GF-D8 (cell line): ENCODE data around the gene TSPAN3.

Source experiments
- DNase-seq: peaks from one replicate; lab custom pipeline; 2025; lab: John Stamatoyannopoulos, UW

TSPAN3 gene

GRCh38 chr15:77033729-77034671, 36.9 kb downstream of the TSPAN3 start:
- DNase-seq: no peak

DNA sequence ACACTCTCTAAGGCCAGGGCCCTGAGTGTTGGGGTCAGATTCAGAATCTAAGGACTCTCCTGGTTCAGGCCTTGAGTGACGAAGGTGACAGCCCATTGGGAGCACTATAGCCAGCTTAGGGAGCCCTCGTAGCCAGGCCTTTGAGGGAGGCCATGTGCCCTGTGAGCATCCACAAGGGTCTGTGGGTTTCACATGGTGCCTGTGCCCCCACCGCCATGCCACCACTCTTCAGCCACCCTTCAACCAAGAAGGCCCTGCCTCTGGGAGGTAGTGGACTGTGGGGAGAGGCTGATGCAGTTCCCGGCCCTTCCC, 37.5 kb downstream of the TSPAN3 start:
- DNase-seq: no peak

- DNase-seq: no peak
Observed at GRCh38 chr15:77032647-77033416, 38.1 kb downstream of the TSPAN3 start.

- no peak for DNase-seq
Observed at GRCh38 chr15:77032052-77032646, 38.8 kb downstream of the TSPAN3 start.

- peak; percentile 42 for DNase-seq
Observed at GRCh38 chr15:77031376-77032050, 39.4 kb downstream of the TSPAN3 start.

DNA sequence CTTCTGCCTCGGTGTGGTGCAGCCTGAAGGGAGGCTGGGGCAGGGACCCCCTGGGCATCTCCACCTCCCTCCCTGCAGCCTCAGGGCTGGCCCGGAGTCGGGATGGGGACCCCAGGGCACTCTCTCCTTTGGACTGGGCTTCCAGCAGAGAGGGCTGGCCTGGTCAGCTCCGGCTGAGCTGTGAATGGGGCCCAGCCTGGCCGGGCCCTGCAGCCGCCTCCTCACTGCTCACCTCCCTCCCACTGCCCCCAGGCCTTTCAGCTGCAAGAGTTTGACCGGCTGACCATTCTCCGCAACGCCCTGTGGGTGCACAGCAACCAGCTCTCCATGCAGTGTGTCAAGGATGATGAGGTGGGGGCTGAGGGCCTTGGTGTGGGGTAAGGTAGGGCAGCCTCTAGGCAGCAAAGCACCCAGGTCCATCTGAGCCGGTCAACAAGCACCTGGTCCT, 40.0 kb downstream of the TSPAN3 start:
- no peak for DNase-seq

GRCh38 chr15:77030048-77030927, 40.6 kb downstream of the TSPAN3 start:
- no peak for DNase-seq

GRCh38 chr15:77029166-77030047, 41.5 kb downstream of the TSPAN3 start:
- no peak for DNase-seq

DNA sequence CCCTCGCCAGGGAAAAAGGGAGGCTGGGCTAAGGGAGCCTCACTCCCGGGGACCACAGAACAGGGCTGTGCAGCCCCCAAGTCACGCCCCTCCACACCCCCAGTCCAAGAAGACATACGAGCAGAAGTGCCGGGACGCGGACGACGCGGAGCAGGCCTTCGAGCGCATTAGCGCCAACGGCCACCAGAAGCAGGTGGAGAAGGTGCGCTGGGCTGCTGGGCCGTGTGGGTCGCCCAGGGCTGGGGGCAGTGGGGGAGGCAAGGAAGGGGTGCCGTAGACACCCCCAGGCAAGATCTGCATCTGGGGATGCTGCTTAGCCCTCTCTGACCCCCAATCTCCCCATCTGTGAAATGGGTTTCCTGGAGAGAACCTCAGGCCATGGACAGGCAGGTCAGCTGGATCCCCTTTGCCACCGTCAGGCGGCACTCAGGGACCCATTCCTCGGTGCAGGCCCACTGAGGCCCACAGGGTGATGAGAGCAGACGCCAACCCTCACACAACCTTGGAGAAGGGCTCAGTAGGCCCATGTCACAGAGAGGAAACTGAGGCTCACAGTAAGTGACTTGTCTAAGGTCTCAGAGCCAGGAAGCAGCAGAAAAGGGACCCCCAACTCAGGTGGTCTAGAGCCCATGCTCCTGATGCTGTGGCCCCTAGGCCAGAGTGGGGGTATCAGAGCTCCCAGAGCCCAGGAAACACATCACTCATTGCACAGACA, 42.3 kb downstream of the TSPAN3 start:
- no peak for DNase-seq

DNA sequence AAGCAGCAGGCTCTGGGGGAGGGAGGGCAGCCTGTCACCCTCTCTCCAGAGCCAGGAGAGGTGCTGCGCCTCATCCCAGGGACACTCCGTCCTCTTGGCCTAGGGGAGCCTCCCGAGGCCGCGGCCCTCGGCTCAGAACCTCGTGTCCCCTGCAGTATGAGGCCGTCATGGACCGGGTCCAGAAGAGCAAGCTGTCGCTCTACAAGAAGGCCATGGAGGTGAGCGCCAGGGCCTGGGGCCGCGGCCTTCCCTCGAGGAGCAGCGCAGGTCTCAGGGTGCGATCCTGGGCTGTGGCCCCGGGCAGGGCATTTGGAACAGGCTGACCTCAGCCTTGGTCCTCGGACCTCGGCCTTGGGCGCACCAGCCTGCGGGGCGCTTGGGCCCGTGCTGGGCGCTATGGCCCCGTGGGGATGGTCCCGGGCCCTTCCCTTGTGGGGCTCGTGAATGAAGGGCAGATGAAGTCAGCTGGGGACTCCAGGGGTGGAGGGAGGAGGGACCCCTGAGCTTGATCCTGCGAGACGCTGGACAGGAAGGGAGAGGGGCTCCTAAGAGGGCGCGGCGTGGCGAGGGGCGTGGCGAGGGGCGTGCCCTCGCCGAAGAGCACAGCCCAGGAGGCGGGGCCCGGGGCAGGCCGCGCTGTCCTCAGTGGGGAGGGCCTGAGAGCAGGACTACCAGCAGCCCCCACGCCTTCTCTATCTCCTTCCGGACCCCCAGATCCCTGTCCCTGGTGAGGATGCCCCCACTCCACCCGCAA, 43.0 kb downstream of the TSPAN3 start:
- no peak for DNase-seq

GRCh38 chr15:77027111-77027696, 43.7 kb downstream of the TSPAN3 start:
- no peak for DNase-seq

GRCh38 chr15:77026501-77027110, 44.3 kb downstream of the TSPAN3 start:
- DNase-seq: no peak

DNA sequence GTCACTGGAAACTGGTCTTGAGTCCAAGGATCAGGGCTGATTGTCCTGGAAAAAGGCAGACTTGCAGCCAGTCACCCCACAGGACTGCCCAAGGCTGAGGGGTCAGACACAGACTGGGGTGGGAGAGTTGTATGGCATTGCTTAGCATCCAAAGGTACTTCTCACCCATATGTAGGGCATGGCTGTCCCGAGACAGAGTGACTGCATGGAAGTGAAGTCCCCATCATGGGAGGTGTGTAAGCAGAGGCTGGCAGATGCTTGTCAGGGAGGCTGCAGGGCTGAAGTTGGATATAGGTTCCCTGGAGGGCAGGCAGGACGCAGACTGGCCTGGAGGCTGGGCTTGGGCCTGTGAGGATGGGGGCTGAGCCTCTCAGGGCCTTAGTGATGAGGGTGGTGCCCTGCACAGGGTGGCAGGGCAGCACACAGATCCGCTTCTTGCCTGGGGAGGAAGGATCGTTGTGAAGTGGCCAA, 44.9 kb downstream of the TSPAN3 start:
- DNase-seq: no peak

DNA sequence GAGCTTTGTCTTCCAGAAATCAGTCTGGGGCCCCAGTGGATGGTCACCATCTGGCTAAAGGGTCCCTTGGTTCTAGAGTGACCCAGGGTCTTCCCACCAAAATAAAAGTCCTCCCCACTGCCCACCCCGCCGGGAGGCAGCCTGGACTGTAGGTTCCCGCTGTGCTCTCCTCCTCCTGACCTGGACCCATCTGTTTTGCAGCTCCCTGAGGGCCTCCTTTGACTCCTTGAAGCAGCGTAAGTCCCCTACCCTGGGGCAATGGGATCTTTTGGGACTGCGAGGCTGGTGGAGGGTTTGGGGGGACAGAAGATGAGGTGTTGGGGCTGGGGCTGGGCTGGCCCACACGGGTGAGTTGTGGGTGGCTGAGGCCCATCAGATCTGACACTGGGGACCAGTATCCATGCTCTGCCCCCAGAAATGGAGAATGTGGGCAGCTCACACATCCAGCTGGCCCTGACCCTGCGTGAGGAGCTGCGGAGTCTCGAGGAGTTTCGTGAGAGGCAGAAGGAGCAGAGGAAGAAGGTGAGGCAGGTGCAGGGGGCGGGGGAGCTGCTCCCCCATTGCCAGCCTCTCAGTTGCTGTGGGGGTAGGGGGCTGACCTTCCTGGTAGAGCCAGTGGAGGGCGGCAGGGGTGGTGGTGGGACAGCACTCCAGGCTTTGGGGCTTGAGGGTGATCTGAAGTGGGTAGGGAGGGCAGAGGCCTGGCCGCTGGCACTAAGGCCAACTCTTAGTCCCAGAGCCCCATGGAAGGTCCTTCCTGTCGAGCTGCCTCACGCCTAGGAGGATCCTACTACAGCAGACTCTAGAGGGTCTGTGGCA, 45.6 kb downstream of the TSPAN3 start:
- DNase-seq: no peak

GRCh38 chr15:77024273-77025082, 46.4 kb downstream of the TSPAN3 start:
- no peak for DNase-seq
